GM23248 (cell line): ENCODE measurements around the gene DUSP28.

Experiments used
- EZH2 ChIP-seq: fragments of 200-600 bp; sonication (generic); IDR thresholded peaks from 2 replicates; pipeline ENCODE4 v1.6.1; 2018; ENCODE audit warnings: antibody characterized with exemption, mild to moderate bottlenecking; ENCODE audit not compliant: insufficient read depth, poor library complexity, severe bottlenecking
- EZH2phosphoT487 ChIP-seq: fragments of 200-600 bp; sonication (generic); IDR thresholded peaks from 2 replicates; pipeline ENCODE4 v1.6.1; 2018; ENCODE audit warnings: antibody characterized with exemption, moderate library complexity, mild to moderate bottlenecking, low read depth; ENCODE audit not compliant: insufficient read depth

DNA sequence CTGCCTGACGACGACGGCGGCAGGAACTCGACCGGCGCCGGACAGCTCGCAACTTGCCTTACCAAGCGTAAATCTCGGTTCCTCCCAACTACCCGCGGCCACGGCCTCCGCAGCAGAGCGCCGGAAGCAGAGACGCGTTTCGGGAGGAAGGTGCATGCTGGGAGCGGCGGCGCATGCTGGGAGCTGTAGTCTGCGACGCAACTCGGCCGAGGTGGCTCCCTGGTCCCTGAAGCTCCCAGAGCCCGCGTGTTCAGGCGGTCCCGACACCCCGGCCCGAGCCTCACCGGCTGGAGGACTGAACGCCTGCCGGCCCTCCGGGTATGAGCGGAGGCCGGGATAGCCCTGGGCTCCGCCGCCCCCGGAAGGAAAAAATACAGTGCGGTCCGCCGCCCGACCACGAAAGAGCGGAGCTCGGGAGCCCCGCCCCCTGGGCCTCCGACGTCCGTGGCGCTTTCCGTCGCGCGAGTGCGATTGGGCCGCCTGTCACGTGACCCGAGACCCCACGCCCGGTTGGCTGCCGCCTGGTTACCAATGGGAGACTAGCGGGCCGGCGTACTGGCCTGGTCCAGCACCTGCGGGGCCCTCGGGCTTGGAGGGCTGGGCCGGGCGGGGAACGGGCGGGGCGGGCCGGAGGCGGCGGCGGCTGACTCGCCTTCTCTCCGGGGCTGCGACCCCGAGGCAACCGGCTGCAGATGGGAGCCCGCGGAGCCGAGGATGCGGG is 26.2 kb downstream of the DUSP28 start, which contains the start of gene CAPN10:
- no peak for TF ChIP-seq EZH2phosphoT487
- TF ChIP-seq EZH2: no peak
